ENCODE data around the gene AP5S1. TPM values are rescaled to one million over a fixed set of nuclear protein-coding genes. Genes with fewer than 3 reads are reported as not detected.

The AP5S1 gene
- total RNA-seq, 2 experiments from 2014 or later, result 13.8 to 16.5 TPM

GRCh38 chr20:3812975-3813847, 7.1 kb upstream of the AP5S1 start:
- H3K36me3 Mint-ChIP-seq (ENCODE audit: low read depth), result peaks cover 7% of the 10 kb centered on the region
- no peak for ATAC-seq
- ChIA-PET CTCF (interaction anchor here (1.0 to 3.7 kb wide), 8 partner anchors 13 to 60 kb away, joined by 3 to 12 read pairs (median 4); partner anchors contain the start of genes ADISSP, CDC25B and CENPB), POLR2A (interaction anchor here (0.6 to 2.7 kb wide), 5 partner anchors 14 to 1001 kb away, joined by 3 to 14 read pairs (median 4); partner anchors contain the start of genes CDC25B and CENPB)
- no peaks in the 10 kb centered on the region for H3K27me3 Mint-ChIP-seq (ENCODE audit: low read depth)
- H3K4me1 Mint-ChIP-seq (ENCODE audit: low read depth), result peaks cover 81% of the 10 kb centered on the region
- no peaks in the 10 kb centered on the region for H3K9me3 Mint-ChIP-seq (ENCODE audit: insufficient read depth)
- no peak overlapping the region for H3K4me3 Mint-ChIP-seq
- no peak for DNase-seq
- H3K27ac Mint-ChIP-seq, result peak overlapping the region; percentile 76

GRCh38 chr20:3813848-3814581, 6.3 kb upstream of the AP5S1 start:
- CTCF ChIA-PET, result interaction anchor here (1.1 to 3.7 kb wide), 6 partner anchors 14 to 46 kb away, joined by 3 to 12 read pairs (median 4); partner anchors contain the start of genes ADISSP, CDC25B and CENPB
- no peaks in the 10 kb centered on the region for H3K27me3 Mint-ChIP-seq (ENCODE audit: low read depth)

GRCh38 chr20:3814928-3815495, 5.3 kb upstream of the AP5S1 start:
- H3K27ac Mint-ChIP-seq, result peak overlapping the region; percentile 98

More at GRCh38 chr20:3813848-3814581, 6.3 kb upstream of the AP5S1 start:
- Mint-ChIP-seq H3K9me3 (ENCODE audit: insufficient read depth) (no peaks in the 10 kb centered on the region), H3K36me3 (ENCODE audit: low read depth) (peaks cover 6% of the 10 kb centered on the region), H3K4me3 (no peak overlapping the region), H3K27ac (peak overlapping the region; percentile 76), H3K4me1 (ENCODE audit: low read depth) (peaks cover 86% of the 10 kb centered on the region)
- POLR2A ChIA-PET, result interaction anchor here (0.6 to 0.9 kb wide), 2 partner anchors 9 to 15 kb away, joined by 3 read pairs; no protein-coding TSS in a partner anchor
- ATAC-seq (no peak), DNase-seq (peak; percentile 34)

GRCh38 chr20:3815703-3816315, 4.5 kb upstream of the AP5S1 start:
- Mint-ChIP-seq H3K27ac (peak overlapping the region; percentile 98), H3K4me1 (ENCODE audit: low read depth) (peaks cover 88% of the 10 kb centered on the region), H3K27me3 (ENCODE audit: low read depth) (no peaks in the 10 kb centered on the region), H3K9me3 (ENCODE audit: insufficient read depth) (no peaks in the 10 kb centered on the region), H3K36me3 (ENCODE audit: low read depth) (peaks cover 7% of the 10 kb centered on the region), H3K4me3 (peak overlapping the region; percentile 50)
- ChIA-PET CTCF (interaction anchor here (0.6 to 7.7 kb wide), 4 partner anchors 15 to 242 kb away, joined by 3 to 126 read pairs (median 8); partner anchors contain the start of genes ADISSP and CENPB), POLR2A (interaction anchor here (0.6 to 7.3 kb wide), 8 partner anchors 10 to 55 kb away, joined by 3 to 44 read pairs (median 4); partner anchors contain the start of genes CDC25B and CENPB)
- DNase-seq, result peak; percentile 81
- ATAC-seq, result peak; percentile 20

More at GRCh38 chr20:3814928-3815495, 5.3 kb upstream of the AP5S1 start:
- Mint-ChIP-seq H3K9me3 (ENCODE audit: insufficient read depth) (no peaks in the 10 kb centered on the region), H3K4me3 (peak overlapping the region; percentile 50), H3K27me3 (ENCODE audit: low read depth) (no peaks in the 10 kb centered on the region), H3K4me1 (ENCODE audit: low read depth) (peaks cover 94% of the 10 kb centered on the region), H3K36me3 (ENCODE audit: low read depth) (peaks cover 6% of the 10 kb centered on the region)
- ATAC-seq (no peak), DNase-seq (no peak)
- ChIA-PET POLR2A (interaction anchor here (0.9 to 7.3 kb wide), 8 partner anchors 9 to 56 kb away, joined by 3 to 44 read pairs (median 4); partner anchors contain the start of genes CDC25B and CENPB), CTCF (interaction anchor here (1.6 to 7.7 kb wide), 3 partner anchors 15 to 47 kb away, joined by 3 to 126 read pairs (median 12); partner anchors contain the start of genes ADISSP and CENPB)

- Mint-ChIP-seq H3K27me3 (ENCODE audit: low read depth) (no peaks in the 10 kb centered on the region), H3K27ac (peak overlapping the region; percentile 89), H3K9me3 (ENCODE audit: insufficient read depth) (no peaks in the 10 kb centered on the region), H3K36me3 (ENCODE audit: low read depth) (peaks cover 10% of the 10 kb centered on the region), H3K4me3 (no peak overlapping the region), H3K4me1 (ENCODE audit: low read depth) (peaks cover 73% of the 10 kb centered on the region)
- peak; percentile 43 for DNase-seq
- CTCF ChIA-PET, result interaction anchor here (1.1 to 7.7 kb wide), 9 partner anchors 8 to 65 kb away, joined by 3 to 126 read pairs (median 14); partner anchors contain the start of genes CDC25B and CENPB
- no peak for ATAC-seq
- POLR2A ChIA-PET, result interaction anchor here (7.3 kb wide), 1 partner anchor 22 kb away, joined by 44 read pairs; the partner anchor contains the start of gene CDC25B
Measured at GRCh38 chr20:3818155-3819151, 1.9 kb upstream of the AP5S1 start.

- Mint-ChIP-seq H3K27ac (peak overlapping the region; percentile 89), H3K4me1 (ENCODE audit: low read depth) (peaks cover 66% of the 10 kb centered on the region), H3K4me3 (peak overlapping the region; percentile 78), H3K27me3 (ENCODE audit: low read depth) (no peaks in the 10 kb centered on the region), H3K36me3 (ENCODE audit: low read depth) (peaks cover 13% of the 10 kb centered on the region), H3K9me3 (ENCODE audit: insufficient read depth) (no peaks in the 10 kb centered on the region)
- ChIA-PET CTCF (interaction anchor here (0.6 to 7.7 kb wide), 14 partner anchors 9 to 675 kb away, joined by 3 to 126 read pairs (median 9); partner anchors contain the start of genes CDC25B and CENPB), POLR2A (interaction anchor here (1.0 to 7.3 kb wide), 5 partner anchors 8 to 71 kb away, joined by 3 to 44 read pairs (median 13); partner anchors contain the start of genes ADISSP, CDC25B and CENPB)
- ATAC-seq (no peak), DNase-seq (no peak)
Measured at GRCh38 chr20:3819411-3820047, 818 bp upstream of the AP5S1 start.

GRCh38 chr20:3820901-3821727, 767 bp downstream of the AP5S1 start:
- DNase-seq, result no peak
- Mint-ChIP-seq H3K36me3 (ENCODE audit: low read depth) (peaks cover 21% of the 10 kb centered on the region), H3K27ac (peak overlapping the region; percentile 95), H3K4me1 (ENCODE audit: low read depth) (peaks cover 54% of the 10 kb centered on the region), H3K4me3 (peak overlapping the region; percentile 89), H3K9me3 (ENCODE audit: insufficient read depth) (no peaks in the 10 kb centered on the region), H3K27me3 (ENCODE audit: low read depth) (no peaks in the 10 kb centered on the region)
- ChIA-PET POLR2A (interaction anchor here (0.6 to 7.3 kb wide), 9 partner anchors 9 to 612 kb away, joined by 3 to 44 read pairs (median 4); partner anchors contain the start of genes ADISSP, CDC25B, CENPB and ITPA), CTCF (interaction anchor here (0.7 to 7.7 kb wide), 23 partner anchors 9 to 660 kb away, joined by 3 to 126 read pairs (median 5); partner anchors contain the start of genes ADISSP, CDC25B, CENPB and SPEF1)
- ATAC-seq, result no peak

GRCh38 chr20:3821996-3822395, 1.6 kb downstream of the AP5S1 start:
- ChIA-PET CTCF (interaction anchor here (4.0 to 7.7 kb wide), 2 partner anchors 34 kb away, joined by 27 to 126 read pairs; partner anchors contain the start of gene CENPB), POLR2A (interaction anchor here (0.6 to 7.3 kb wide), 4 partner anchors 26 to 92 kb away, joined by 3 to 44 read pairs (median 28); partner anchors contain the start of genes ADISSP, CDC25B and CENPB)
- no peaks in the 10 kb centered on the region for H3K9me3 Mint-ChIP-seq (ENCODE audit: insufficient read depth)

More at GRCh38 chr20:3821996-3822395, 1.6 kb downstream of the AP5S1 start:
- DNase-seq, result no peak
- Mint-ChIP-seq H3K27me3 (ENCODE audit: low read depth) (no peaks in the 10 kb centered on the region), H3K4me1 (ENCODE audit: low read depth) (peaks cover 48% of the 10 kb centered on the region), H3K27ac (peak overlapping the region; percentile 95), H3K36me3 (ENCODE audit: low read depth) (peaks cover 26% of the 10 kb centered on the region), H3K4me3 (peak overlapping the region; percentile 89)
- ATAC-seq, result no peak
